Mucosa of rectum (tissue), 2 donors: Measurements from ENCODE around the gene TECTB.

Experiments used
- H3K27ac ChIP-seq, 2 donors: one replicate each; pipeline ENCODE4 v1.7.0; 2013; ENCODE audit warnings: inconsistent platforms in 2 of 2, low read depth in 2 of 2, low read length in 2 of 2
- H3K27me3 ChIP-seq, 2 donors: one replicate each; pipeline ENCODE4 v1.7.0; 2013; ENCODE audit warnings: low read length in 2 of 2; ENCODE audit not compliant: control insufficient read depth in 2 of 2, insufficient read depth in 2 of 2
- H3K36me3 ChIP-seq, 2 donors: one replicate each; pipeline ENCODE4 v1.7.0; 2013; ENCODE audit warnings: low read length in 2 of 2; ENCODE audit not compliant: control insufficient read depth in 2 of 2, insufficient read depth in 2 of 2
- H3K4me1 ChIP-seq, 2 donors: one replicate each; pipeline ENCODE4 v1.7.0; 2013; ENCODE audit warnings: low read length in 2 of 2, mild to moderate bottlenecking in 1 of 2; ENCODE audit not compliant: control insufficient read depth in 2 of 2, insufficient read depth in 2 of 2
- H3K4me3 ChIP-seq, 2 donors: one replicate each; pipeline ENCODE4 v1.7.0; 2013; ENCODE audit warnings: low read length in 2 of 2
- H3K9ac ChIP-seq, 2 donors: one replicate each; pipeline ENCODE4 v1.7.0; 2013; ENCODE audit warnings: low read length in 2 of 2, low read depth in 1 of 2, mild to moderate bottlenecking in 1 of 2
- H3K9me3 ChIP-seq, 2 donors: one replicate each; pipeline ENCODE4 v1.7.0; 2013; ENCODE audit warnings: low read length in 2 of 2; ENCODE audit not compliant: control insufficient read depth in 2 of 2
- donor health status: healthy.
- donor health status: Normal muscosa, but diverticular disease.

TECTB gene

GRCh38 chr10:112265745-112266144 lies 17.5 kb upstream of the TECTB start:
- no peaks in the 10 kb centered on the region for H3K9me3 ChIP-seq
- no peaks in the 10 kb centered on the region for H3K36me3 ChIP-seq
- no peak overlapping the region for H3K9ac ChIP-seq
- H3K27ac ChIP-seq, result no peak overlapping the region
- no peaks in the 10 kb centered on the region for H3K27me3 ChIP-seq
- H3K4me3 ChIP-seq, result no peak overlapping the region
- no peaks in the 10 kb centered on the region for H3K4me1 ChIP-seq

GRCh38 chr10:112269266-112269665 lies 13.9 kb upstream of the TECTB start:
- H3K4me3 ChIP-seq, result no peak overlapping the region
- H3K27ac ChIP-seq, result no peak overlapping the region
- H3K27me3 ChIP-seq, result no peaks in the 10 kb centered on the region
- no peak overlapping the region for H3K9ac ChIP-seq
- H3K36me3 ChIP-seq, result no peaks in the 10 kb centered on the region
- no peaks in the 10 kb centered on the region for H3K4me1 ChIP-seq
- H3K9me3 ChIP-seq, result no peaks in the 10 kb centered on the region

- Histone ChIP-seq H3K27me3 (no peaks in the 10 kb centered on the region), H3K4me1 (no peaks in the 10 kb centered on the region), H3K9ac (no peak overlapping the region), H3K9me3 (no peaks in the 10 kb centered on the region), H3K4me3 (no peak overlapping the region), H3K27ac (no peak overlapping the region), H3K36me3 (no peaks in the 10 kb centered on the region)
These were observed 11.2 kb upstream of the TECTB start for GRCh38 chr10:112271982-112272381.

- Histone ChIP-seq H3K4me1 (no peaks in the 10 kb centered on the region), H3K9ac (no peak overlapping the region), H3K36me3 (no peaks in the 10 kb centered on the region), H3K27me3 (no peaks in the 10 kb centered on the region), H3K9me3 (no peaks in the 10 kb centered on the region), H3K4me3 (no peak overlapping the region), H3K27ac (no peak overlapping the region)
These were observed 8.4 kb upstream of the TECTB start for GRCh38 chr10:112274831-112275230.

GRCh38 chr10:112275512-112276245 lies 7.5 kb upstream of the TECTB start:
- no peaks in the 10 kb centered on the region for H3K27me3 ChIP-seq
- no peaks in the 10 kb centered on the region for H3K4me1 ChIP-seq
- no peaks in the 10 kb centered on the region for H3K36me3 ChIP-seq
- H3K4me3 ChIP-seq, result no peak overlapping the region
- no peak overlapping the region for H3K27ac ChIP-seq
- H3K9me3 ChIP-seq, result no peaks in the 10 kb centered on the region
- no peak overlapping the region for H3K9ac ChIP-seq

GRCh38 chr10:112278871-112279270 lies 4.3 kb upstream of the TECTB start:
- no peak overlapping the region for H3K9ac ChIP-seq
- H3K27me3 ChIP-seq, result no peaks in the 10 kb centered on the region
- no peaks in the 10 kb centered on the region for H3K4me1 ChIP-seq
- H3K9me3 ChIP-seq, result no peaks in the 10 kb centered on the region
- no peak overlapping the region for H3K4me3 ChIP-seq
- no peaks in the 10 kb centered on the region for H3K36me3 ChIP-seq
- H3K27ac ChIP-seq, result no peak overlapping the region

GRCh38 chr10:112279433-112279832 lies 3.8 kb upstream of the TECTB start:
- Histone ChIP-seq H3K36me3 (no peaks in the 10 kb centered on the region), H3K27ac (no peak overlapping the region), H3K9me3 (no peaks in the 10 kb centered on the region), H3K4me1 (no peaks in the 10 kb centered on the region), H3K27me3 (no peaks in the 10 kb centered on the region), H3K4me3 (no peak overlapping the region), H3K9ac (no peak overlapping the region)

GRCh38 chr10:112280205-112280921 lies 2.8 kb upstream of the TECTB start:
- no peaks in the 10 kb centered on the region for H3K27me3 ChIP-seq
- H3K4me1 ChIP-seq, result no peaks in the 10 kb centered on the region
- no peak overlapping the region for H3K27ac ChIP-seq
- no peaks in the 10 kb centered on the region for H3K36me3 ChIP-seq
- no peak overlapping the region for H3K9ac ChIP-seq
- no peak overlapping the region for H3K4me3 ChIP-seq
- H3K9me3 ChIP-seq, result no peaks in the 10 kb centered on the region

- H3K27me3 ChIP-seq, result no peaks in the 10 kb centered on the region
- H3K27ac ChIP-seq, result no peak overlapping the region
- no peak overlapping the region for H3K9ac ChIP-seq
- no peaks in the 10 kb centered on the region for H3K4me1 ChIP-seq
- no peak overlapping the region for H3K4me3 ChIP-seq
- H3K36me3 ChIP-seq, result no peaks in the 10 kb centered on the region
- no peaks in the 10 kb centered on the region for H3K9me3 ChIP-seq
These were observed 1.1 kb upstream of the TECTB start for GRCh38 chr10:112282086-112282485.

- Histone ChIP-seq H3K4me3 (no peak overlapping the region), H3K4me1 (no peaks in the 10 kb centered on the region), H3K36me3 (no peaks in the 10 kb centered on the region), H3K27ac (no peak overlapping the region), H3K27me3 (no peaks in the 10 kb centered on the region), H3K9me3 (no peaks in the 10 kb centered on the region), H3K9ac (no peak overlapping the region)
These were observed 3.9 kb downstream of the TECTB start for GRCh38 chr10:112286837-112287818.
